ENCODE data around the gene ZGPAT. TPM values are rescaled to one million over a fixed set of nuclear protein-coding genes. Genes with fewer than 3 reads are reported as not detected.

The ZGPAT gene
- total and polyA plus RNA-seq, 2 of the 13 experiments (the other 11 are each of a cell fraction or from before 2014, with no cell fraction given) = 23.0 to 41.9 TPM

GRCh38 chr20:63693733-63694583 lies 13.9 kb upstream of the ZGPAT start:
- Histone ChIP-seq H3K27ac (ENCODE audit: extremely low read length, insufficient read depth, low read length) (no peak overlapping the region), H3K9me3 (ENCODE audit: low read length) (no peaks in the 10 kb centered on the region), H3K4me2 (ENCODE audit: low read depth, low read length) (no peak overlapping the region), H3K79me2 (ENCODE audit: insufficient read depth, low read length) (no peaks in the 10 kb centered on the region), H2AFZ (ENCODE audit: low read length) (no peak overlapping the region), H4K20me1 (ENCODE audit: insufficient read depth, low read length) (peaks cover 4% of the 10 kb centered on the region; the same call in 1 of the 2 replicates), H3K9ac (ENCODE audit: insufficient read depth, low read depth, low read length) (no peak overlapping the region), H3K36me3 (replicated peaks in 1 of 2; ENCODE audit: control insufficient read depth in 1 of 2, insufficient read depth in 2 of 2, low read length in 2 of 2) (peaks cover 3 to 4% of the 10 kb centered on the region in 2 experiments; a peak in 3 of 5 replicates), H3K4me3 (replicated peaks in 1 of 3; ENCODE audit: insufficient read depth in 1 of 3, low read depth in 2 of 3, low read length in 3 of 3) (no peak overlapping the region), H3K27me3 (ENCODE audit: control insufficient read depth in 1 of 2, insufficient read depth in 2 of 2, low read length in 2 of 2) (no peaks in the 10 kb centered on the region), H3K4me1 (ENCODE audit: insufficient read depth, low read length) (peaks cover 21% of the 10 kb centered on the region)
- DNase-seq (ENCODE audit: low spot score) (no peak), ATAC-seq (no peak), FAIRE-seq (no peak)
- no TSS peak for BruUV-seq (replicated peaks)
- POLR2A ChIA-PET = interaction anchor here (0.6 kb wide), 1 partner anchor 156 kb away, joined by 4 read pairs; no protein-coding TSS in a partner anchor
- intact Hi-C loops (cut with micrococcal nuclease; ENCODE audit: unreplicated experiment) = no loop called here
- WGBS (ENCODE audit: low lambda C conversion rate) = 94% methylated on average over 21 of the region's 21 CpGs
- in situ Hi-C loops (cut with HindIII; ENCODE audit: extremely low pct_ligation_motif_present, low pct_unique_long_range_greater_than_20kb) = no loop called here
- CTCF ChIA-PET (ENCODE audit: low intra/inter-chr PET ratio, low total read pairs) = no interaction called here
- TF ChIP-seq KLF16 (CRISPR knock-in tag; IDR thresholded peaks at IDR 0.05) = no peak
- TF ChIP-seq AGO2 (optimal IDR thresholded peaks at IDR 0.05; ENCODE audit: low read depth, low read length) = peak; percentile 87
- no peak for TF ChIP-seq HMG20A (CRISPR knock-in tag; IDR thresholded peaks at IDR 0.05; ENCODE audit: borderline replicate concordance)
- TF ChIP-seq ZNF280B (CRISPR knock-in tag; IDR thresholded peaks at IDR 0.05; ENCODE audit: borderline replicate concordance) = no peak
- 0 out of 2 replicates have a peak, but pooled peaks have one; percentile 12 for TF ChIP-seq ZC3H13 (CRISPR knock-in tag; IDR thresholded peaks at IDR 0.05)
- TF ChIP-seq THRA (CRISPR knock-in tag; IDR thresholded peaks at IDR 0.05; ENCODE audit: borderline replicate concordance) = no peak
- no peak for TF ChIP-seq CREM (IDR thresholded peaks at IDR 0.05)
- no peak for TF ChIP-seq CREM (CRISPR knock-in tag; IDR thresholded peaks at IDR 0.05)
- TF ChIP-seq MED8 (CRISPR knock-in tag; IDR thresholded peaks at IDR 0.05; ENCODE audit: insufficient replicate concordance) = no peak
- no peak for TF ChIP-seq ZNF75D (CRISPR knock-in tag; IDR thresholded peaks at IDR 0.05; ENCODE audit: borderline replicate concordance)
- peak; percentile 92 for TF ChIP-seq AGO1 (IDR thresholded peaks at IDR 0.05; ENCODE audit: low read depth, low read length, poor library complexity, severe bottlenecking)
- peak; percentile 20; the same call in 1 of the 2 replicates for TF ChIP-seq AKAP8 (CRISPR knock-in tag; IDR thresholded peaks at IDR 0.05)
- no peak for TF ChIP-seq ZNF18 (CRISPR knock-in tag; IDR thresholded peaks at IDR 0.05; ENCODE audit: insufficient replicate concordance)
- TF ChIP-seq ZBTB20 (CRISPR knock-in tag; IDR thresholded peaks at IDR 0.05; ENCODE audit: borderline replicate concordance, low read depth) = no peak
- no peak for TF ChIP-seq CERS6 (CRISPR knock-in tag; IDR thresholded peaks at IDR 0.05)
- TF ChIP-seq ZNF567 (CRISPR knock-in tag; IDR thresholded peaks at IDR 0.05; ENCODE audit: borderline replicate concordance) = no peak
